Caco-2 (cell line): ENCODE results near the gene MCF2. TPM values are rescaled to one million over a fixed set of nuclear protein-coding genes. Genes with fewer than 3 reads are reported as not detected.

ENCODE experiments used
- BruUV-seq: library from RNA; stranded (reverse); fragments of 400-500 nt; replicated peaks from 2 replicates; lab custom pipeline; 2021; lab: Mats Ljungman, UMichigan
- CTCF ChIA-PET: fragments of 300-600 bp; sonication (Branson Sonifier 250); formaldehyde crosslinking; loops from one replicate; lab custom pipeline; 2022; ENCODE audit warnings: antibody characterized with exemption; lab: Charles Lee
- POLR2A ChIA-PET: fragments of 300-600 bp; sonication (Branson Sonifier 250); formaldehyde crosslinking; loops from one replicate; lab custom pipeline; 2022; ENCODE audit warnings: antibody characterized with exemption; lab: Charles Lee
- DNase-seq, 2 experiments: peaks; one replicate each; pipeline versions ENCODE4 v3.0.0 to v3.0.0-alpha.2; 2020 to 2022
- H3K27me3 ChIP-seq: replicated peaks from 2 replicates; pipeline ENCODE4 v1.6.0; 2011; ENCODE audit warnings: low read length; ENCODE audit not compliant: control insufficient read depth, insufficient read depth
- H3K36me3 ChIP-seq: 2 replicates; pipeline ENCODE4 v1.5.1; 2011; ENCODE audit warnings: low read length; ENCODE audit not compliant: control insufficient read depth, insufficient read depth
- H3K4me1 ChIP-seq: fragments of 250-450 bp; sonication (Bioruptor Pico); 2 replicates; pipeline ENCODE4 v1.5.1; 2020; ENCODE audit warnings: mild to moderate bottlenecking
- H3K4me3 ChIP-seq: 2 replicates; pipeline ENCODE4 v1.5.1; 2011; ENCODE audit warnings: low read depth, mild to moderate bottlenecking, control low read depth, low read length
- H3K9me3 ChIP-seq: fragments of 250-450 bp; sonication (Bioruptor Pico); 2 replicates; pipeline ENCODE4 v1.5.1; 2020; ENCODE audit warnings: mild to moderate bottlenecking, moderate library complexity
- H3K27ac Mint-ChIP-seq: one replicate; pipeline ENCODE4 v1.8.0; 2022; ENCODE audit warnings: mixed read lengths; ENCODE audit not compliant: unreplicated experiment
- H3K27me3 Mint-ChIP-seq: one replicate; pipeline ENCODE4 v1.8.0; 2022; ENCODE audit warnings: mixed read lengths; ENCODE audit not compliant: insufficient read depth, unreplicated experiment
- H3K36me3 Mint-ChIP-seq: one replicate; pipeline ENCODE4 v1.8.0; 2022; ENCODE audit warnings: mild to moderate bottlenecking, mixed read lengths; ENCODE audit not compliant: insufficient read depth, unreplicated experiment
- H3K4me1 Mint-ChIP-seq: one replicate; pipeline ENCODE4 v1.8.0; 2022; ENCODE audit warnings: low read depth, mixed read lengths; ENCODE audit not compliant: unreplicated experiment
- H3K4me3 Mint-ChIP-seq: one replicate; pipeline ENCODE4 v1.8.0; 2022; ENCODE audit warnings: mild to moderate bottlenecking, moderate library complexity, mixed read lengths; ENCODE audit not compliant: unreplicated experiment
- H3K9me3 Mint-ChIP-seq: one replicate; pipeline ENCODE4 v1.8.0; 2022; ENCODE audit warnings: mixed read lengths; ENCODE audit not compliant: unreplicated experiment
- intact Hi-C: fragments of 100-400 bp; cut with micrococcal nuclease; formaldehyde crosslinking; loops from one replicate; pipeline ENCODE4 v1.10.0; 2022; ENCODE audit not compliant: unreplicated experiment
- total RNA-seq: library from RNA; stranded (reverse); gene quantifications from 2 replicates; pipeline ENCODE4 v1.2.3, GENCODE V29; 2022
- TF ChIP-seq, protein P1 (sequence below), 2 experiments: fragments of 200-600 bp in 1 of 2; IDR thresholded peaks; 1 replicate in 1 of 2; 2 replicates in 1 of 2; pipeline versions ENCODE4 v1.5.1 to v1.8.0; 2011 to 2022; ENCODE audit warnings: antibody characterized with exemption in 1 of 2, control low read depth in 1 of 2, inconsistent platforms in 1 of 2, low read depth in 1 of 2, low read length in 1 of 2, mild to moderate bottlenecking in 1 of 2, moderate library complexity in 1 of 2; ENCODE audit not compliant: insufficient read depth in 1 of 2, severe bottlenecking in 1 of 2, unreplicated experiment in 1 of 2

Gene MCF2
- total RNA-seq, 1 experiment from 2014 or later, result not detected

- Histone ChIP-seq H3K9me3 (no peaks in the 10 kb centered on the region), H3K4me3 (no peak overlapping the region), H3K4me1 (0 out of 2 replicates have a peak, but pooled peaks cover 7% of the 10 kb centered on the region), H3K27me3 (no peaks in the 10 kb centered on the region), H3K36me3 (no peaks in the 10 kb centered on the region)
- H3K27ac Mint-ChIP-seq, result peak overlapping the region; percentile 37
- H3K36me3 Mint-ChIP-seq, result peaks cover 5% of the 10 kb centered on the region
- ChIA-PET POLR2A (no interaction called here), CTCF (no interaction called here)
- H3K9me3 Mint-ChIP-seq, result no peaks in the 10 kb centered on the region
- H3K27me3 Mint-ChIP-seq, result no peaks in the 10 kb centered on the region
- no peak for DNase-seq
- no peak overlapping the region for H3K4me3 Mint-ChIP-seq
- TF ChIP-seq, protein P1, sequence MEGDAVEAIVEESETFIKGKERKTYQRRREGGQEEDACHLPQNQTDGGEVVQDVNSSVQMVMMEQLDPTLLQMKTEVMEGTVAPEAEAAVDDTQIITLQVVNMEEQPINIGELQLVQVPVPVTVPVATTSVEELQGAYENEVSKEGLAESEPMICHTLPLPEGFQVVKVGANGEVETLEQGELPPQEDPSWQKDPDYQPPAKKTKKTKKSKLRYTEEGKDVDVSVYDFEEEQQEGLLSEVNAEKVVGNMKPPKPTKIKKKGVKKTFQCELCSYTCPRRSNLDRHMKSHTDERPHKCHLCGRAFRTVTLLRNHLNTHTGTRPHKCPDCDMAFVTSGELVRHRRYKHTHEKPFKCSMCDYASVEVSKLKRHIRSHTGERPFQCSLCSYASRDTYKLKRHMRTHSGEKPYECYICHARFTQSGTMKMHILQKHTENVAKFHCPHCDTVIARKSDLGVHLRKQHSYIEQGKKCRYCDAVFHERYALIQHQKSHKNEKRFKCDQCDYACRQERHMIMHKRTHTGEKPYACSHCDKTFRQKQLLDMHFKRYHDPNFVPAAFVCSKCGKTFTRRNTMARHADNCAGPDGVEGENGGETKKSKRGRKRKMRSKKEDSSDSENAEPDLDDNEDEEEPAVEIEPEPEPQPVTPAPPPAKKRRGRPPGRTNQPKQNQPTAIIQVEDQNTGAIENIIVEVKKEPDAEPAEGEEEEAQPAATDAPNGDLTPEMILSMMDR (IDR thresholded peaks at IDR 0.05; ENCODE audit: insufficient read depth in 1 of 2, low read depth in 1 of 2, low read length in 1 of 2, severe bottlenecking in 1 of 2, unreplicated experiment in 1 of 2), result no peak
- BruUV-seq, result no TSS peak
- intact Hi-C loops, result no loop called here
- peaks cover 8% of the 10 kb centered on the region for H3K4me1 Mint-ChIP-seq
Observed at GRCh38 chrX:139720979-139721378, 13.0 kb upstream of the MCF2 start.

DNA sequence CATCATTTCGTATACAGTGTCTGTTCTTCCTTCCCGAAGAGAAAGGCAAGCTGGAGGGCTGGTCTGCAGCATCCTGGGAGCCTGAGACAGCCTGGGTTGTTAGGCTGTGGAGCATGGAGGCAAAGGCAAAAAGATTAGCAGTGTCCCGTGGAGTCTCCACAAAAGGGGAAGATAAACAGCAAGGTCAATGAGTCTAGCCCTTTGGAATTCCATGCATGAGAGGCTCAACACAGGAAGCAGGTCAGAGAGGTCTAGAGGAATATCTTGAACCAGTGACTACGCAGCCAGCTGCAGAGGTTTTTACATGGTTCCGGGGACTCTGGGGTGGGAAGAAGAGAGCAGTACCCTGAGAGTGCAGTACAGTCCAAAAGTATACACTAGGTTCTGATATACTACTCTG is 12.2 kb upstream of the MCF2 start:
- Mint-ChIP-seq H3K36me3 (peaks cover 5% of the 10 kb centered on the region), H3K9me3 (no peaks in the 10 kb centered on the region)
- no TSS peak for BruUV-seq

GRCh38 chrX:139702658-139703057 is 5.3 kb downstream of the MCF2 start:
- TF ChIP-seq, protein P1 (IDR thresholded peaks at IDR 0.05; ENCODE audit: insufficient read depth in 1 of 2, low read depth in 1 of 2, low read length in 1 of 2, severe bottlenecking in 1 of 2, unreplicated experiment in 1 of 2), result no peak
- no peaks in the 10 kb centered on the region for H3K27me3 Mint-ChIP-seq
- Histone ChIP-seq H3K9me3 (no peaks in the 10 kb centered on the region), H3K4me3 (no peak overlapping the region), H3K27me3 (no peaks in the 10 kb centered on the region), H3K36me3 (no peaks in the 10 kb centered on the region), H3K4me1 (no peaks in the 10 kb centered on the region)
- no TSS peak for BruUV-seq
- no peaks in the 10 kb centered on the region for H3K36me3 Mint-ChIP-seq
- no peak overlapping the region for H3K4me3 Mint-ChIP-seq
- H3K9me3 Mint-ChIP-seq, result no peaks in the 10 kb centered on the region
- intact Hi-C loops, result no loop called here
- ChIA-PET POLR2A (no interaction called here), CTCF (no interaction called here)
- no peak overlapping the region for H3K27ac Mint-ChIP-seq
- H3K4me1 Mint-ChIP-seq, result no peaks in the 10 kb centered on the region
- no peak for DNase-seq

More for the DNA sequence above, 12.2 kb upstream of the MCF2 start:
- Mint-ChIP-seq H3K4me1 (peaks cover 8% of the 10 kb centered on the region), H3K4me3 (peak overlapping the region; percentile 12), H3K27me3 (no peaks in the 10 kb centered on the region), H3K27ac (peak overlapping the region; percentile 37)
- Histone ChIP-seq H3K27me3 (no peaks in the 10 kb centered on the region), H3K4me1 (0 out of 2 replicates have a peak, but pooled peaks cover 7% of the 10 kb centered on the region), H3K9me3 (no peaks in the 10 kb centered on the region), H3K36me3 (no peaks in the 10 kb centered on the region), H3K4me3 (no peak overlapping the region)
- intact Hi-C loops, result no loop called here
- TF ChIP-seq, protein P1 (IDR thresholded peaks at IDR 0.05; ENCODE audit: insufficient read depth in 1 of 2, low read depth in 1 of 2, low read length in 1 of 2, severe bottlenecking in 1 of 2, unreplicated experiment in 1 of 2), result no peak
- peak; percentile 32 to 37 for DNase-seq
- POLR2A ChIA-PET, result no interaction called here
- CTCF ChIA-PET, result no interaction called here
